Measurements from ENCODE around the gene C1orf116.

C1orf116 gene

GRCh38 chr1:207020709-207021107, 11.8 kb downstream of the C1orf116 start:
- DNase-seq (ENCODE audit: low read depth in 1 of 2, low spot score in 1 of 2): no peak

GRCh38 chr1:207020065-207020708, 12.4 kb downstream of the C1orf116 start:
- no peak for DNase-seq (ENCODE audit: low read depth in 1 of 2, low spot score in 1 of 2)

- no peak for DNase-seq (ENCODE audit: low read depth in 1 of 2, low spot score in 1 of 2)
Observed at GRCh38 chr1:207019661-207020060, 12.9 kb downstream of the C1orf116 start.

GRCh38 chr1:207019161-207019560, 13.4 kb downstream of the C1orf116 start:
- DNase-seq (ENCODE audit: low read depth in 1 of 2, low spot score in 1 of 2): no peak

- no peak for DNase-seq (ENCODE audit: low read depth in 1 of 2, low spot score in 1 of 2)
Observed at GRCh38 chr1:207018707-207019106, 13.8 kb downstream of the C1orf116 start.

GRCh38 chr1:207017615-207018559, 14.7 kb downstream of the C1orf116 start:
- no peak for DNase-seq (ENCODE audit: low read depth in 1 of 2, low spot score in 1 of 2)

- DNase-seq (ENCODE audit: low read depth in 1 of 2, low spot score in 1 of 2): no peak
Observed at GRCh38 chr1:207015791-207016190, 16.8 kb downstream of the C1orf116 start.

GRCh38 chr1:207014728-207015127, 17.8 kb downstream of the C1orf116 start:
- DNase-seq (ENCODE audit: low read depth in 1 of 2, low spot score in 1 of 2): no peak

GRCh38 chr1:207013321-207014085, 19.1 kb downstream of the C1orf116 start:
- no peak for DNase-seq (ENCODE audit: low read depth in 1 of 2, low spot score in 1 of 2)

- DNase-seq (ENCODE audit: low read depth in 1 of 2, low spot score in 1 of 2): no peak
Observed at GRCh38 chr1:207010726-207011125, 21.8 kb downstream of the C1orf116 start.

GRCh38 chr1:207009945-207010344, 22.6 kb downstream of the C1orf116 start:
- no peak for DNase-seq (ENCODE audit: low read depth in 1 of 2, low spot score in 1 of 2)

- DNase-seq (ENCODE audit: low read depth in 1 of 2, low spot score in 1 of 2): no peak
Observed at GRCh38 chr1:207009182-207009850, 23.2 kb downstream of the C1orf116 start.

GRCh38 chr1:207007352-207008033, 25.1 kb downstream of the C1orf116 start:
- DNase-seq (ENCODE audit: low read depth in 1 of 2, low spot score in 1 of 2): no peak

GRCh38 chr1:207006914-207007313, 25.6 kb downstream of the C1orf116 start:
- no peak for DNase-seq (ENCODE audit: low read depth in 1 of 2, low spot score in 1 of 2)

- no peak for DNase-seq (ENCODE audit: low read depth in 1 of 2, low spot score in 1 of 2)
Observed at GRCh38 chr1:207006083-207006482, 26.5 kb downstream of the C1orf116 start.

GRCh38 chr1:207004931-207005830, 27.4 kb downstream of the C1orf116 start:
- peak in 1 of 2 donors; percentile 25 for DNase-seq (ENCODE audit: low read depth in 1 of 2, low spot score in 1 of 2)

GRCh38 chr1:207003210-207003609, 29.3 kb downstream of the C1orf116 start:
- no peak for DNase-seq (ENCODE audit: low read depth in 1 of 2, low spot score in 1 of 2)

GRCh38 chr1:207002724-207003146, 29.8 kb downstream of the C1orf116 start:
- DNase-seq (ENCODE audit: low read depth in 1 of 2, low spot score in 1 of 2): no peak

- DNase-seq (ENCODE audit: low read depth in 1 of 2, low spot score in 1 of 2): no peak
Observed at GRCh38 chr1:207001492-207002245, 30.9 kb downstream of the C1orf116 start.

Data from activated CD4-positive, alpha-beta T cell treated with anti-CD3 and anti-CD28 coated beads, Interleukin-2, amount 50 U/mL, for 24 hours (primary cell).